SK-N-SH treated with all-trans-retinoic acid at 6 μM for 48 hours (cell line): ENCODE results near the gene GMEB2.

Source experiments
- ESRRG ChIP-seq: fragments of 250-450 bp; sonication (Bioruptor Pico); IDR thresholded peaks from 2 replicates; pipeline ENCODE4 v1.6.1; 2021; ENCODE audit warnings: mild to moderate bottlenecking
- TOX ChIP-seq: fragments of 250-450 bp; sonication (Bioruptor Pico); IDR thresholded peaks from 2 replicates; pipeline ENCODE4 v1.8.0; 2021; ENCODE audit warnings: mild to moderate bottlenecking, moderate library complexity, borderline replicate concordance
- TSHZ2 ChIP-seq: fragments of 250-450 bp; sonication (Bioruptor Pico); IDR thresholded peaks from 2 replicates; pipeline ENCODE4 v1.5.0; 2020; ENCODE audit warnings: mild to moderate bottlenecking, moderate library complexity
- ZNF70 ChIP-seq: fragments of 450-650 bp; formaldehyde crosslinking; IDR thresholded peaks from 2 replicates; pipeline ENCODE4 v1.5.0; 2020; ENCODE audit warnings: mild to moderate bottlenecking, moderate library complexity
- TF ChIP-seq, protein P1 (sequence below): fragments of 250-450 bp; sonication (Bioruptor Pico); IDR thresholded peaks from 2 replicates; pipeline ENCODE4 v1.5.1; 2021; ENCODE audit warnings: mild to moderate bottlenecking, moderate library complexity
- TF ChIP-seq, protein P2 (sequence below): fragments of 250-450 bp; sonication (Bioruptor Pico); IDR thresholded peaks from 2 replicates; pipeline ENCODE4 v1.5.1; 2020; ENCODE audit warnings: low read depth, mild to moderate bottlenecking, moderate library complexity
- TF ChIP-seq, protein P3 (sequence below): fragments of 250-450 bp; sonication (Bioruptor Pico); IDR thresholded peaks from 2 replicates; pipeline ENCODE4 v1.8.0; 2021; ENCODE audit warnings: low read depth, mild to moderate bottlenecking, moderate library complexity, borderline replicate concordance

GRCh38 chr20:63574829-63575743 is 51.8 kb downstream of the GMEB2 start:
- TF ChIP-seq, protein P1, sequence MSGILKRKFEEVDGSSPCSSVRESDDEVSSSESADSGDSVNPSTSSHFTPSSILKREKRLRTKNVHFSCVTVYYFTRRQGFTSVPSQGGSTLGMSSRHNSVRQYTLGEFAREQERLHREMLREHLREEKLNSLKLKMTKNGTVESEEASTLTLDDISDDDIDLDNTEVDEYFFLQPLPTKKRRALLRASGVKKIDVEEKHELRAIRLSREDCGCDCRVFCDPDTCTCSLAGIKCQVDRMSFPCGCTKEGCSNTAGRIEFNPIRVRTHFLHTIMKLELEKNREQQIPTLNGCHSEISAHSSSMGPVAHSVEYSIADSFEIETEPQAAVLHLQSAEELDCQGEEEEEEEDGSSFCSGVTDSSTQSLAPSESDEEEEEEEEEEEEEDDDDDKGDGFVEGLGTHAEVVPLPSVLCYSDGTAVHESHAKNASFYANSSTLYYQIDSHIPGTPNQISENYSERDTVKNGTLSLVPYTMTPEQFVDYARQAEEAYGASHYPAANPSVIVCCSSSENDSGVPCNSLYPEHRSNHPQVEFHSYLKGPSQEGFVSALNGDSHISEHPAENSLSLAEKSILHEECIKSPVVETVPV (CRISPR knock-in tag) = no peak
- TF ChIP-seq ESRRG (CRISPR knock-in tag) (no peak), TSHZ2 (CRISPR knock-in tag) (no peak), TOX (CRISPR knock-in tag) (no peak), ZNF70 (CRISPR knock-in tag) (no peak)
- TF ChIP-seq, protein P2, sequence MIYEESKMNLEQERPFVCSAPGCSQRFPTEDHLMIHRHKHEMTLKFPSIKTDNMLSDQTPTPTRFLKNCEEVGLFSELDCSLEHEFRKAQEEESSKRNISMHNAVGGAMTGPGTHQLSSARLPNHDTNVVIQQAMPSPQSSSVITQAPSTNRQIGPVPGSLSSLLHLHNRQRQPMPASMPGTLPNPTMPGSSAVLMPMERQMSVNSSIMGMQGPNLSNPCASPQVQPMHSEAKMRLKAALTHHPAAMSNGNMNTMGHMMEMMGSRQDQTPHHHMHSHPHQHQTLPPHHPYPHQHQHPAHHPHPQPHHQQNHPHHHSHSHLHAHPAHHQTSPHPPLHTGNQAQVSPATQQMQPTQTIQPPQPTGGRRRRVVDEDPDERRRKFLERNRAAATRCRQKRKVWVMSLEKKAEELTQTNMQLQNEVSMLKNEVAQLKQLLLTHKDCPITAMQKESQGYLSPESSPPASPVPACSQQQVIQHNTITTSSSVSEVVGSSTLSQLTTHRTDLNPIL (CRISPR knock-in tag) = no peak
- TF ChIP-seq, protein P3, sequence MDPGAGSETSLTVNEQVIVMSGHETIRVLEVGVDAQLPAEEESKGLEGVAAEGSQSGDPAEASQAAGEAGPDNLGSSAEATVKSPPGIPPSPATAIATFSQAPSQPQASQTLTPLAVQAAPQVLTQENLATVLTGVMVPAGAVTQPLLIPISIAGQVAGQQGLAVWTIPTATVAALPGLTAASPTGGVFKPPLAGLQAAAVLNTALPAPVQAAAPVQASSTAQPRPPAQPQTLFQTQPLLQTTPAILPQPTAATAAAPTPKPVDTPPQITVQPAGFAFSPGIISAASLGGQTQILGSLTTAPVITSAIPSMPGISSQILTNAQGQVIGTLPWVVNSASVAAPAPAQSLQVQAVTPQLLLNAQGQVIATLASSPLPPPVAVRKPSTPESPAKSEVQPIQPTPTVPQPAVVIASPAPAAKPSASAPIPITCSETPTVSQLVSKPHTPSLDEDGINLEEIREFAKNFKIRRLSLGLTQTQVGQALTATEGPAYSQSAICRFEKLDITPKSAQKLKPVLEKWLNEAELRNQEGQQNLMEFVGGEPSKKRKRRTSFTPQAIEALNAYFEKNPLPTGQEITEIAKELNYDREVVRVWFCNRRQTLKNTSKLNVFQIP (CRISPR knock-in tag) = no peak
